GM06990 (cell line): ENCODE data around the gene ZBTB48.

Experiments
- DNase-seq: peaks from one replicate; pipeline ENCODE4 v3.0.0-alpha.2; 2011; ENCODE audit not compliant: insufficient read length; ENCODE audit errors: extremely low read depth
- H3K27me3 ChIP-seq: replicated peaks from 2 replicates; pipeline ENCODE4 v1.6.0; 2011; ENCODE audit warnings: low read length; ENCODE audit not compliant: control insufficient read depth, insufficient read depth
- H3K36me3 ChIP-seq: 2 replicates; pipeline ENCODE4 v1.5.1; 2011; ENCODE audit warnings: low read length; ENCODE audit not compliant: control insufficient read depth, insufficient read depth
- H3K4me3 ChIP-seq: replicated peaks from 2 replicates; pipeline ENCODE4 v1.5.1; 2011; ENCODE audit warnings: low read depth, mild to moderate bottlenecking, control low read depth, low read length
- TF ChIP-seq, protein P1 (sequence below): IDR thresholded peaks from 2 replicates; pipeline ENCODE4 v1.5.1; 2011; ENCODE audit warnings: low read length, control low read depth, mild to moderate bottlenecking, inconsistent platforms; ENCODE audit not compliant: insufficient read depth, poor library complexity, severe bottlenecking

ZBTB48 gene

DNA sequence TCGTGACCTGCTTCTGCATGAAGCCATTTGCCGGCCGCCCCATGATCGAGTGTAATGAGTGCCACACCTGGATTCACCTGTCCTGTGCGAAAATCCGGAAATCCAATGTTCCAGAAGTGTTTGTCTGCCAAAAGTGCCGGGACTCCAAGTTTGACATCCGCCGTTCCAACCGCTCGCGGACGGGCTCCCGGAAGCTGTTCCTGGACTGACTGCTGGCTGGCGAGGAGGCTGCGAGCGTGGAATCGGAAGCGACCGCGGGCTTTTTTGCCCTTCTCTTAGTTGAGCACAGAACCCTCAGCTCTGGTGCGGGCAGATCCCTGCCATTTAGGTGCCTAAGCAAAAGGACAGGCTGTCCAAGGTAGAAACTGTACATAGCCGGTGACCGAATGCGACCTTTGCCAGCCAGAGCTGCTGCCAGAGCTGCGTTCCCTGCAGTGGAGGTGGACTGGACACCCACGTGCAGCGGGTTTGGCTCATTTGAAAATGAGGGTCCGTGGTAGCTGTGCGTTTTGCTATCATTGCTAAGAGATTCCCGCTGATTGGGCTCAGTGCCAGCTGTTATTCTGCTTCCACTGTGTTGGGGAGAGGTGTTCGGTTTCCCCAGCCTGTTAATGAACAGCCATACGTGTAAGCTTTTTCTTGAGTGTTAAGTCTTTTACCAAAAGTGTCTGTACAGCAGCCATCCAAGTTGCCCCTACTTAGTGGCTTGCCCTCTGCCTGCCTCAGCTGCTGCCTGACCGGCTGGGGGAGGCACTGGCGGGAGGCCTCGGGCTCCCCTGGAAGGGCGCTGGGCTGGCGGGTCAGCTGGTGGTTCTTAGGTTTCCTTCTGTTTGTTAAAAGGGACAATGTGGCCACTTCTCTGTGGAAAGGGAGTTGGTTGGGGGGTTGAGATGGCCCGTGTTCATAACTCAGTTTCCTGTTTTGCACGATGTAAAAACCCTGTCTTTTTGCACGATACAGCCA is 41.9 kb downstream of the ZBTB48 start:
- no peak for DNase-seq
- Histone ChIP-seq H3K36me3 (peaks cover 14% of the 10 kb centered on the region), H3K4me3 (no peak overlapping the region)

DNA sequence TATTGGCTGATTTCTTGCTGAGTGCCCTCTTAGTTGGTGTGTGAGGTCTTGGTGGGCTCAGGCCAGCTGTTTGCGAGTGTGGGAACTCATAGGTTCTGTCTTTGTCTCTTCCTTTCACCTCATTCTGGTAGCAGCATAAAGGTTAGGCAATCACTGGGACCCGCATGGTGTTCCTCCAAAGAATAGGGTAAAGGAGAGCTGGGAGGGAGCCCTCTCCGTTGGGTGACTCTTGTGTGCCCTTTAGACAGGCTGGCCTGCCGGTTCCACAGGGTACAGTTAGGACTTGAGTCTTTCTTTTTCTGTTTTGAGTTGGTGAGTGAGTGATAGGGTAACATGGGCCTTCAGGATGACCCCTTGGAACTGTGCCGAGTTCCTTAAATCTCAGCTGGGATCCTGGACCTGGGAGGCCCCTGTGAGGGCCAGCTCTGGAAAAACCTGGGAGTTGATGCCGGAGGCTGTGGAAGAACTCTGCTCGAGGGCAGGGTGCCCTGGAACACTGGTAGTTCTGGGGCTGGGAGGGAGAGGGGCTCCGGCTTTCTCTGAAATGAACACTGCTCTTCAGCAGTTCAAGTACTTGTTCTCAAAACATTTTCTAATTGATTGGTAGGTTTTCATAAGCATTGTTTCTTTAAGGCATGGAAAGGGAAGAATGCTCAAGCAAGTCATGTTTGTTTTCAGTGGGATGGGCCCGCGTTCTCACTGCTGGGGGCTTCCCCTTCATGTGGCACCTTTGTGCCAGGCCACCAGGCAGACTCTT is 42.8 kb downstream of the ZBTB48 start:
- Histone ChIP-seq H3K27me3 (no peaks in the 10 kb centered on the region), H3K36me3 (peaks cover 14% of the 10 kb centered on the region), H3K4me3 (no peak overlapping the region)
- TF ChIP-seq, protein P1, sequence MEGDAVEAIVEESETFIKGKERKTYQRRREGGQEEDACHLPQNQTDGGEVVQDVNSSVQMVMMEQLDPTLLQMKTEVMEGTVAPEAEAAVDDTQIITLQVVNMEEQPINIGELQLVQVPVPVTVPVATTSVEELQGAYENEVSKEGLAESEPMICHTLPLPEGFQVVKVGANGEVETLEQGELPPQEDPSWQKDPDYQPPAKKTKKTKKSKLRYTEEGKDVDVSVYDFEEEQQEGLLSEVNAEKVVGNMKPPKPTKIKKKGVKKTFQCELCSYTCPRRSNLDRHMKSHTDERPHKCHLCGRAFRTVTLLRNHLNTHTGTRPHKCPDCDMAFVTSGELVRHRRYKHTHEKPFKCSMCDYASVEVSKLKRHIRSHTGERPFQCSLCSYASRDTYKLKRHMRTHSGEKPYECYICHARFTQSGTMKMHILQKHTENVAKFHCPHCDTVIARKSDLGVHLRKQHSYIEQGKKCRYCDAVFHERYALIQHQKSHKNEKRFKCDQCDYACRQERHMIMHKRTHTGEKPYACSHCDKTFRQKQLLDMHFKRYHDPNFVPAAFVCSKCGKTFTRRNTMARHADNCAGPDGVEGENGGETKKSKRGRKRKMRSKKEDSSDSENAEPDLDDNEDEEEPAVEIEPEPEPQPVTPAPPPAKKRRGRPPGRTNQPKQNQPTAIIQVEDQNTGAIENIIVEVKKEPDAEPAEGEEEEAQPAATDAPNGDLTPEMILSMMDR, result no peak
- no peak for DNase-seq

More for the DNA sequence above, 41.9 kb downstream of the ZBTB48 start:
- H3K27me3 ChIP-seq, result no peaks in the 10 kb centered on the region
- TF ChIP-seq, protein P1, result no peak

DNA sequence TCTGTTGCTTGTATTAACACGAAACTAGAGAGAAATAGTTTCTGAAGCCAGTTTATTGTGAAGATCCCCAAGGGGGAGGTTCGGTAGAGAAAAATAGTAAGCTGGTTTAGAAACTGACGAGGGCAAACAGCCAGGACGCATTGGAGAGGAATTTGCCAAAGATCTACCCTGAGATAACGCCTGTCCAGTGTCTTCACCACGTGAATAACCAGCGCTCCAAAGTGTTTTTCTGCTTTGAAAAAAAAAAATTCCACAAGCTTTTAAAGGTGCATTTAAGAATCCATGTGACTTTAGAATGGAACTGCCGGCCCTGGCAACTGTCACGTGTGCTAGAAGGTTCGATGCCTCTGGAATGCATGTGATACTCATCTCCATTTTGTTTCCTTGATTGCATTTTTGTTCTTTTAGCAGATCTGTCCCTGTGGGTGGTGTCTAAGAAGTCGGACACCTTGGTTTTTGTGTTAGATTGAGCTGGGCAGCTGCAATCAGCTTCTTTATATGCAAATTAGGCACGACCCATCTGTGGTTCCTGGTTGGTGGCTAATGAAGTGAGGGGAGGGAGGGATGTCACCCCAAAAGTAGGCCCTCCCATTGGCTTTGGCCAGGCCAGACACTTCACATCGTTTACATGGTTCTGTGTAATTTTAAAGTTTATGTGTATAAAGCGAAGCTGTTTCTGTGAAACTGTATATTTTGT is 43.6 kb downstream of the ZBTB48 start:
- DNase-seq, result no peak
- H3K27me3 ChIP-seq, result no peaks in the 10 kb centered on the region
- TF ChIP-seq, protein P1, result no peak

DNA sequence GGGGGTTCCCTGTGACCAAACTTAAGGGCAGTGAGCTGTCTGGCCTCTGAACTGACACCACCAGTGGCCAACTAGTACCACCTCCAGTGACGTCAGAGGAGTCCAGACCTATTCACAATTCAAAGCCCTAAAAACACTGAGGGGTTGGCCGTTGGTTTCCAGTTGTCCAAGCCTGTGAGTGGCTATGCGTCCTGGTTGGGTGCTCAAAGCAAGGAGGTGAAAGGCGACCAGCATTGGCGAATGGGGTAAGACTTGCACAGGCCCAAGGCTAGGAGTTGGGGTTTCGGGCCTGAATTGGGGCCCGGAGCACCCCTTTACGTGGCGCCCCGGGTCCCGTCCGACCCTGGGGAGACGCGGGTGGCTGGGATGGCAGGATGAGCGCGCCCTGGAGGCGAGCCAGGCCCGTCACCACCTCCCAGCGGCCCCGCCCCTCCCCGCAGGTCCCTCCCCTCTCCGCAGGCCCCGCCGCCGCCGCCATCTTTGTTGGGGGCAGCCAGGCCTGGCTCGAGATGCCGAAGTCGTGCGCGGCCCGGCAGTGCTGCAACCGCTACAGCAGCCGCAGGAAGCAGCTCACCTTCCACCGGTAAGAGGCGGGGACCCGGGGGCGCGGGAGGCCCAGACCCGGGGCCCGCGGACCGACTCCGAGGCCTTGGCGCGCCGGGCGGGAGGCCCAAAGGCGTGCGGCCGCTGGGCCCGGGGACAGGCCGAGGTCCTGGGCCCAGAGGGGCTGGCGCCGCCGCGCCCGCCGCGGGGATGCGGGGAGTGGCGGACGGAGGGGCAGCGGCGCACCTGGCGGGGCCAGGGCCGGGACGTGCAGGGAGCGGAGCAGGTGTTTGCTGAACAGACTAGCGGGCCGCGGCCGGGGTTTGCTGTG is 45.2 kb downstream of the ZBTB48 start, which contains the start of gene THAP3:
THAP3 (plus strand) TSS at position 159 of the 874 bp plus-strand sequence; CDS start at position 510, 351 bp downstream.
- peaks cover 22% of the 10 kb centered on the region for H3K36me3 ChIP-seq
- peak; percentile 87 for DNase-seq
- TF ChIP-seq, protein P1, result peak; percentile 39
- peak within 1 kb of the TSS; percentile 70 for H3K4me3 ChIP-seq
- no peaks in the 10 kb centered on the region for H3K27me3 ChIP-seq

More for the DNA sequence above, 43.6 kb downstream of the ZBTB48 start:
- peaks cover 19% of the 10 kb centered on the region for H3K36me3 ChIP-seq
- H3K4me3 ChIP-seq, result no peak overlapping the region

GRCh38 chr1:6625584-6626149 is 45.9 kb downstream of the ZBTB48 start:
- Histone ChIP-seq H3K4me3 (peak overlapping the region; percentile 70), H3K36me3 (peaks cover 18% of the 10 kb centered on the region), H3K27me3 (no peaks in the 10 kb centered on the region)
- TF ChIP-seq, protein P1, result no peak
- no peak for DNase-seq
